Stimulated activated CD4-positive, alpha-beta T cell treated with anti-CD3 and anti-CD28 coated beads, Interleukin-1b, Interleukin-23, amount 100 ng/mL, for 4 hours (primary cell): ENCODE results near the gene KCNT1.
"Not testable (repeated sequence)": the region's sequence is repeated elsewhere in the genome, so short reads cannot be mapped to it uniquely, and the experiment has no call there.

Source experiments
- DNase-seq, 2 donors: peaks; one replicate each; pipeline ENCODE4 v3.0.0-alpha.2; 2020; ENCODE audit warnings: low read depth in 2 of 2

Gene KCNT1

GRCh38 chr9:135672786-135673185 is 29.2 kb upstream of the KCNT1 start:
- not testable (repeated sequence) for DNase-seq

GRCh38 chr9:135673941-135674340 is 28.0 kb upstream of the KCNT1 start:
- no peak for DNase-seq

DNA sequence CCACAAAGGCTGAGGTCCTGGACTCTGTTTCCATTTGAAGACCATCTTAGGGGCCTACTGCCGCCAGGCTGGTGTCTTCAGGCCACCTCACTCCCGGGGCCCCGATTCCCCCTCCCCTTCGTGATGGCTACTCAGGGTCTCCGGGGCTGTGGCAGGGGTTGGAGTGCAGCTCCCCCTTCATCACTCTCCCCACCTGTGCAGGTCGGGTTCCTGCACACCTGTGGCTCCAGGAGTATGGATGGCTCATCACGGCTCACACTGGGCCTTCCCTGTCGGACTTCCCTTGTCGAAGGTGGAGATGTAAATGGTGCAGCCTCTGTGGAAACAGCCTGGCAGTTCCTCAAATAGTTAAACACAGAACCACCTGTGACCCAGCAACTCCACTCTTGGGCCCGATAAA is 27.0 kb upstream of the KCNT1 start:
- no peak for DNase-seq

DNA sequence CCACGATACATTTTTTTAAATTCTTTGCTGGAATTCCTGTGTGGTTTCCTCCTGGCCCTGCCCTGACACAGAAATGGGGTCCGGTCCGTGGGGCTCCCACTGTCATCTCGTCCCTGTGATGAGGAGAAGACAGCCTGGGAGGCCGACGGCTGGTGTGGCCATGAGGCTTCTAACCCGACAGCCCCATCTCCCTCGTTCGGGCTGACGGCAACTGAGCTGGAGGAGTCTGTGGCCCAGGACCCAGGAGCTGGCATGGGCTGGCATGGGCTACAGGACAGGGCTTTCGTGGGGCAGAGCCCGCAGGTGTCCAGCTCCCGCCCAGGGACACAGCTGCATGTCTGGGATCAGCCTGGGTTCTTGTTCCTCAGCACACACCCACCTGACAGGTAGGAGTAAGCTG is 25.1 kb upstream of the KCNT1 start:
- no peak for DNase-seq

GRCh38 chr9:135677641-135678168 is 24.3 kb upstream of the KCNT1 start:
- no peak for DNase-seq

- no peak for DNase-seq
Observed at GRCh38 chr9:135678236-135679017, 23.6 kb upstream of the KCNT1 start.

DNA sequence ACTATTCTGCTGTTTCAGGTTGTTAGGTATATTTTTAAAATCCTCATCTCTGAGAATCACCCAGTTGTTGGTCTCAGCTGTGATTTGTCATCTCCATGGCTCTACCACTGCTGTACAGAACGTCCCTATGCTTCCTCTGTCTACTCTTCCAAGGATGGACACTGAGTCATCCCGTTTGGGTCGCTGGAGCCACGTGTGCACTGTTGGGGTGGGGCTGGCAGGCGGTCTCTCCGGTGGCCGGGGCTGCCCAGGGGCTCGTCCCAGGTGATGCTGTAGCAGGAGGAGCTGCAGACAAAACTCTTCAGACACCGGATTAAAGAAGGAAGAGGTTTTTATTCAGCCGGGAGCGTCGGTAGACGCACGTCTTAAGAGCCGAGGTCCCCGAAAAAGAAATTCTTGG is 21.9 kb upstream of the KCNT1 start:
- no peak for DNase-seq

GRCh38 chr9:135681161-135681560 is 20.8 kb upstream of the KCNT1 start:
- no peak for DNase-seq

DNA sequence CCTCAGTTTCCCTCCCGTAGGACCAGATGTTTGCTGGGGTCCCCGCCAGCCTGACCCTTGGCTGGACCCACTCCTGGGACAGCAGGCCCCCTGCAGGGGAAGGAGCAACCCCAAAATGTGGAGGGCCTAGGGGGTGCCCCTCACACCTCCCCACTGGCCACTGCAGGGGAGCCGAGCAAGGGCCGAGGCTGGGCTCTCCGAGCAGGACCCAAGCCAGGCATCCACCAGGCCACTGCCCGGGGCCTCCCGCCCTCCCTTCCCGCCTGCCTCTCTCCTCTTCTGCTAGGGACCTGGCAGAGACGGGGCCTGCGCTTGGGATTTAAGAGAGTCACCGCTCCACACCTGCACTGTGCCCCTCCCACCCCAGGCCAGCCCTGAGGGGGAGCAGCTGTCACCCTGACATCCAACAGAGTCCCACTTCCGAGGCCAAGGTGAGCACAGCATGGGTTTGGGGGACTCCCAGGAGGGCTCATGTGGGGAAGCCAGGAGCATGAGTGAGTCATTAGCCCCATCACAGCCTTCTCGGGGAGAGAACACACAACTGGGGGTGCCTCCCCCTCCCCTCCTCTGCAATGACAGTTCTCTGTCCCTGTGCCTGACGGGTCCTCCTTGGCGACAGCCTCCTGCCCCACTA is 18.5 kb upstream of the KCNT1 start:
- no peak for DNase-seq

DNA sequence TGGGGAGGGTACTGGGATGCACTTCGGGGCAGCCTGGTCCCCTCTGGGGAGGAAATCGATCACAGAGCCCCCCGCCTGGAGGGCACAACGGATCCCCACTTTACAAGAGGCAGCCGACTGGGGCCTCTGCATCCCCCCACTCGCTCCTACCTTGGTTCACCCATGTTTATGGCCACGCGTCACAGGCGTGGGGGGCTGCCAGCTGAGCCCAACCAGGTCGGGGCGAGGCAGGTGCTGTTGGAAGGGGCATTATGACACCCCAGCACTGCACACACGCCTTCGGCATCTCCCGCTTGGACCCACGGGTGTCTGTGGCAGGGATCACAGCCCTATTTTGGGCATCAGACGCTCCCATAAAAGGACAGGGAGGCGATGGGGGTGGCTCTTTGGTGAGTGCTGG is 17.3 kb upstream of the KCNT1 start:
- DNase-seq: no peak

DNA sequence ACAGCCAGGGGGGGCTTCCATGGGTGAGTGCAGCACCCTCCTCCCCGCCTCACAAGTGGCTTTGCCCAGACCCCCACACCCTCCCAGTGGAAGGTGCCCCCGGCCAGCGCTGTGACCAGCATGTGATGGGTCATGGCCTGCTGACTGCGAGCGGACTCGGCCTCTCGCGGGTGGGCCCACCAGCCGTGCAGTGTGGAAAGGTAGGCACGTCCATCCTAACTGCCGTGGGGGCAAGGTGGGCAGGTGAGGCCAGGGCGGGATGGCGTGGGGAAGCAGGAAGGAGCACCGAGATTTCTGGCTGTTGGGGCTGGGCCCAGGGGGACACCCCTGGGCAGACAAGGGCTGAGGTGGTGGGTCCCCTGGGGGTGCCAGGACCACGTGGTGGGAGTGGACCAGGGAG is 14.8 kb upstream of the KCNT1 start:
- no peak for DNase-seq

DNA sequence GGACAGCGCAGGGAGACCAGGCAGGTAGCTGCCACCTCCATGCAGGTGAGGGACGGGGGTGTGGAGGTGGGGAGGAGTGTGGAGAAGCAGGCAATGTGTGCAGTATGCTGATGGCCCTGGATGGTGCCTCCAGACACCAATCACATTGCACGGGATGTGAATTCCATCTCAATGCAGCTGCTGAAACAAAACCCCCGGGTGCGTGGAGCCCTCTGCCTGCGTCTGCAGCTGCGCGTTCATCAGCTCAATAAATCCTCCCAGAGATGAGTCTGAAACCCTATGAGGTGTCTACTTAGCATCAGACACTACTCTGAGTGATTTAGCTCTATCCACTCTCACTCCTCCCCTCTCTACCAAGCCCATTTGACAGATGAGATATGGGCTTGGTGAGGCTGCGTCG is 13.0 kb upstream of the KCNT1 start:
- DNase-seq: no peak

- DNase-seq: no peak
Observed at GRCh38 chr9:135690836-135691570, 11.0 kb upstream of the KCNT1 start.

DNA sequence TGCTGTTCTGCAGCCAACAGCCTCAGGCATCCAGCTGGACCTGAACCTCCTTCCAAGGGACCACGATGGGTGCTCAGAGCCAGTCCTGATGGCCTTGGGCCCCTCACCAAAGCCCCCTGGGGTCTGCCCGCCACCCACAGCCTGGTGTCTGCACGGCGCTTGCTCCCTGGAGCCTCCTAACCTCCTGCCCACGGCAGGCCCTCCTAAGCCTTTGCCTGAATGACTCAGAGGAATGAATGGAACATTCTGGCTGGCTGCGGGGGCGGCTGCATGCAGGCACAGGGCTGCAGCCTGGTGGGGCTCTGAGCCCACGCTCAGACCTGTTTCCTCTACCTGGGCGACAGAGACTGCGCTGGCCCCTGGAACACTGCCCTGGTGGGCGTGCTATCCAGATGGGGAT is 9.6 kb upstream of the KCNT1 start:
- no peak for DNase-seq

GRCh38 chr9:135693265-135693664 is 8.7 kb upstream of the KCNT1 start:
- no peak for DNase-seq

GRCh38 chr9:135693771-135694170 is 8.2 kb upstream of the KCNT1 start:
- DNase-seq: no peak

- DNase-seq: no peak
Observed at GRCh38 chr9:135694414-135694813, 7.6 kb upstream of the KCNT1 start.

GRCh38 chr9:135695036-135695435 is 6.9 kb upstream of the KCNT1 start:
- no peak for DNase-seq

DNA sequence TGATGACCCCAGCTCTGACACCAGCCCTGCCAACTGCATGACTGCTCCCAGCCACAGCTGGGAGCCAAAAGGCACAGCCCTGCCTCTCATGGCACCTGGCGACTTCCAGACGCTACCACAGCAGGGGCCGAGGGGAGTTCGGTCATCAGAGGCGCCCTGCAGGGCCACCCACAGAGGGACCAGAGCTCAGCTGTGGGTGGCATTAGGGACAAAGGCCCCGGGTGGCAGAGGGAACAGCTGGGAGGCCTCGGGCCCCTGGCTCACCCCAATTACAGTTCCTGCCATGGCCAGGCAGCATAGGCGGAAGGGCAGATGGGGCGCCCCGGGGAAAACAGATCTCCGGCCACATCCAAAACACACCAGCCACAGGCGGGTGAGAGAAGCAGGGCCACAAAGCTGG is 6.3 kb upstream of the KCNT1 start:
- no peak for DNase-seq

DNA sequence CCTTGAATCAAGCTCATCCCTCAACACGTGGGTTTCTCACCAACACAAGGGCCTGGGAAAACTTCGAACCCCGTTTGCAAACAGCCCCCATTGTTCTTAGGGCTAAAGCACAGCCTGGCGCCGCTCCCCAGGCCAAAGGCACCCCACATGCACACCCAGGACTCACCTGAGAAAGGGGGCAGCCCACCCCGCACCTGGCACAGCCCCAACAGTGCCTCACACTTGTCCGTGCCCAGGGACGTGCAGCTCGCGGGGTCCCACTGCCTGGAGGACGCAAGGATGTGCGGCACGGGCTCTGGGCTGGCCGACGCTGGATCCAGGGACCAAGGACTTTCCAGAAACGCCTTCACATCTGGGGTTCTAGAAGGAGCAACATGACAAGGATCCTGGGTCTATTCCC is 5.5 kb upstream of the KCNT1 start:
- no peak for DNase-seq

GRCh38 chr9:135697226-135697625 is 4.8 kb upstream of the KCNT1 start:
- DNase-seq: no peak

DNA sequence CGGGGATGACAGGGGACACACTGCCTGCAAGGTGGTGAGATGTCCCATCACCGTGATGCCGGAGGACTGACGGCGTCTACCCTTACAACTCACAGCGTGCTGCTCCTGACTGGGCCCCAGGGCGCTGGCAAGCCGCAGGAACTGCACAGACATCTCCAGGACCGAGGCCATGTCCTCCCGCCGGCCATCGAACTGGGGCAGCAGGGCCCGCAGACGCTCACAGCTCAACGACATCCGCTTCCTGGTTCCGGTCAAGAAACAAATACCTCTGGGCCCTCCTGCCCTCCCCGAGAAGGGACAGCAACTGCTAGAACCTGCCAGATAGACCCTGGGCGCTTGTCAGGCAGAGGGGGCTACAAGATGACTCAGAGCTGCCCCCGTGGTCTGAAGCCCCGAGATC is 3.7 kb upstream of the KCNT1 start:
- DNase-seq: no peak

- no peak for DNase-seq
Observed at GRCh38 chr9:135698767-135699166, 3.2 kb upstream of the KCNT1 start.
